Activated T-cell treated with anti-CD3 and anti-CD28 coated beads, Interleukin-2, amount 50 U/mL, for 1 hour (primary cell): ENCODE results near the gene CNTN4.

ENCODE experiments used
- DNase-seq: peaks from one replicate; pipeline ENCODE4 v3.0.0-alpha.2; 2020

The CNTN4 gene

GRCh38 chr3:2423143-2423542 lies 324.5 kb downstream of the CNTN4 start:
- DNase-seq = no peak

GRCh38 chr3:2441558-2441957 lies 342.9 kb downstream of the CNTN4 start:
- no peak for DNase-seq

- DNase-seq = no peak
Measured at GRCh38 chr3:2446146-2446545, 347.5 kb downstream of the CNTN4 start.

- DNase-seq = no peak
Measured at GRCh38 chr3:2452249-2452648, 353.6 kb downstream of the CNTN4 start.

GRCh38 chr3:2454865-2455264 lies 356.2 kb downstream of the CNTN4 start:
- DNase-seq = no peak

GRCh38 chr3:2456788-2457187 lies 358.1 kb downstream of the CNTN4 start:
- no peak for DNase-seq

- DNase-seq = no peak
Measured at GRCh38 chr3:2458816-2459215, 360.1 kb downstream of the CNTN4 start.

- no peak for DNase-seq
Measured at GRCh38 chr3:2465842-2466241, 367.2 kb downstream of the CNTN4 start.

- DNase-seq = no peak
Measured at GRCh38 chr3:2468816-2469215, 370.1 kb downstream of the CNTN4 start.

- DNase-seq = no peak
Measured at GRCh38 chr3:2476996-2477395, 378.3 kb downstream of the CNTN4 start.

GRCh38 chr3:2477620-2478019 lies 379.0 kb downstream of the CNTN4 start:
- DNase-seq = no peak

- no peak for DNase-seq
Measured at GRCh38 chr3:2484162-2485026, 385.7 kb downstream of the CNTN4 start.

- no peak for DNase-seq
Measured at GRCh38 chr3:2485027-2485375, 386.3 kb downstream of the CNTN4 start.

- DNase-seq = no peak
Measured at GRCh38 chr3:2495746-2496145, 397.1 kb downstream of the CNTN4 start.

GRCh38 chr3:2504912-2505311 lies 406.2 kb downstream of the CNTN4 start:
- DNase-seq = no peak

- no peak for DNase-seq
Measured at GRCh38 chr3:2506776-2507175, 408.1 kb downstream of the CNTN4 start.

- DNase-seq = no peak
Measured at GRCh38 chr3:2510591-2511145, 412.0 kb downstream of the CNTN4 start.

- DNase-seq = no peak
Measured at GRCh38 chr3:2511356-2511755, 412.7 kb downstream of the CNTN4 start.

- DNase-seq = no peak
Measured at GRCh38 chr3:2512881-2513280, 414.2 kb downstream of the CNTN4 start.

- DNase-seq = no peak
Measured at GRCh38 chr3:2513986-2514385, 415.3 kb downstream of the CNTN4 start.

GRCh38 chr3:2516762-2517441 lies 418.2 kb downstream of the CNTN4 start:
- DNase-seq = no peak

GRCh38 chr3:2517500-2518172 lies 419.0 kb downstream of the CNTN4 start:
- DNase-seq = no peak

GRCh38 chr3:2523281-2523836 lies 424.7 kb downstream of the CNTN4 start:
- no peak for DNase-seq
